HG03175 (cell line): ENCODE data around the gene DEXI.

Experiments used
- ATAC-seq: cut with Tn5 transposase; IDR thresholded peaks from one replicate; pipeline ENCODE4 v1.9.1; 2021; ENCODE audit warnings: mild to moderate bottlenecking, moderate library complexity; ENCODE audit not compliant: unreplicated experiment

DEXI gene

GRCh38 chr16:10942352-10943063 is at the start of gene DEXI:
DEXI (minus strand) TSS chr16:10942468; CDS start chr16:10942005, 463 bp downstream.
- peak; percentile 61 for ATAC-seq

- no peak for ATAC-seq
Observed at GRCh38 chr16:10990378-10990777, 48.1 kb upstream of the DEXI start.

GRCh38 chr16:10989559-10989958 is 47.3 kb upstream of the DEXI start:
- no peak for ATAC-seq

GRCh38 chr16:10988879-10989278 is 46.6 kb upstream of the DEXI start:
- ATAC-seq = no peak

GRCh38 chr16:10988164-10988803 is 46.0 kb upstream of the DEXI start:
- no peak for ATAC-seq

- no peak for ATAC-seq
Observed at GRCh38 chr16:10987361-10988163, 45.3 kb upstream of the DEXI start.

- ATAC-seq = no peak
Observed at GRCh38 chr16:10984509-10984908, 42.2 kb upstream of the DEXI start.

GRCh38 chr16:10983159-10983558 is 40.9 kb upstream of the DEXI start:
- peak; percentile 22 for ATAC-seq

- peak; percentile 67 for ATAC-seq
Observed at GRCh38 chr16:10982465-10983150, 40.3 kb upstream of the DEXI start.

GRCh38 chr16:10981697-10982216 is 39.5 kb upstream of the DEXI start:
- ATAC-seq = peak; percentile 81

GRCh38 chr16:10980813-10981212 is 38.5 kb upstream of the DEXI start:
- ATAC-seq = no peak

- ATAC-seq = no peak
Observed at GRCh38 chr16:10979717-10980601, 37.7 kb upstream of the DEXI start.

GRCh38 chr16:10978871-10979446 is 36.7 kb upstream of the DEXI start:
- ATAC-seq = no peak

GRCh38 chr16:10978124-10978523 is 35.9 kb upstream of the DEXI start:
- no peak for ATAC-seq

- ATAC-seq = no peak
Observed at GRCh38 chr16:10976634-10977033, 34.4 kb upstream of the DEXI start.

- ATAC-seq = no peak
Observed at GRCh38 chr16:10972819-10973464, 30.7 kb upstream of the DEXI start.

GRCh38 chr16:10972108-10972818 is 30.0 kb upstream of the DEXI start:
- ATAC-seq = no peak

- no peak for ATAC-seq
Observed at GRCh38 chr16:10971560-10971961, 29.3 kb upstream of the DEXI start.
